B cell (primary cell): ENCODE results near the gene IPCEF1. TPM values are rescaled to one million over a fixed set of nuclear protein-coding genes. Genes with fewer than 3 reads are reported as not detected.

Experiments used
- ATAC-seq: fragments of 200-7000 bp; cut with Tn5 transposase; one replicate; pipeline ENCODE4 v1.10.0; 2021; ENCODE audit warnings: low read depth, mild to moderate bottlenecking, moderate number of reproducible peaks, moderate library complexity
- CTCF ChIA-PET: fragments of 350-600 bp; sonication (Branson Sonifier 250); formaldehyde crosslinking; loops from one replicate; lab custom pipeline; 2021; ENCODE audit warnings: antibody characterized with exemption, inconsistent platforms; lab: Charles Lee
- POLR2A ChIA-PET: fragments of 350-600 bp; sonication (Branson Sonifier 250); formaldehyde crosslinking; loops from one replicate; lab custom pipeline; 2021; ENCODE audit warnings: antibody characterized with exemption; lab: Charles Lee
- DNase-seq: peaks from one replicate; pipeline ENCODE4 v3.0.0; 2013
- H2AFZ ChIP-seq: 2 replicates; pipeline ENCODE4 v1.6.1; 2012; ENCODE audit warnings: mild to moderate bottlenecking, low read depth, low read length; ENCODE audit not compliant: insufficient read depth, poor library complexity, severe bottlenecking
- H3K27ac ChIP-seq, 2 donors: 1 replicate in 1 of 2; 2 replicates in 1 of 2; pipeline ENCODE4 v1.5.1; 2012 to 2013; ENCODE audit warnings: low read length in 2 of 2, mild to moderate bottlenecking in 2 of 2, moderate library complexity in 1 of 2
- H3K27me3 ChIP-seq, 4 experiments: fragments of 200-600 bp in 1 of 4; sonication (generic) in 1 of 4; replicated peaks in 1 of 4; 1 replicate in 2 of 4; 2 replicates in 2 of 4; pipeline versions ENCODE4 v1.6.1 to v1.7.0; 2013 to 2016; ENCODE audit warnings: low read length in 3 of 4, mild to moderate bottlenecking in 2 of 4, mixed read lengths in 1 of 4, moderate library complexity in 1 of 4; ENCODE audit not compliant: insufficient read depth in 4 of 4, control insufficient read depth in 3 of 4; ENCODE audit errors: control extremely low read depth in 1 of 4
- H3K36me3 ChIP-seq, 2 experiments: replicated peaks in 1 of 2; 1 replicate in 1 of 2; 2 replicates in 1 of 2; pipeline versions ENCODE4 v1.6.1 to v1.7.1; 2013; ENCODE audit warnings: low read length in 1 of 2; ENCODE audit not compliant: insufficient read depth in 2 of 2, control insufficient read depth in 1 of 2; ENCODE audit errors: control extremely low read depth in 1 of 2, extremely low read depth in 1 of 2
- H3K4me1 ChIP-seq, 2 donors: fragments of 200-600 bp in 1 of 2; sonication (generic) in 1 of 2; 1 replicate in 1 of 2; 2 replicates in 1 of 2; pipeline versions ENCODE4 v1.5.1 to v1.6.1; 2013 to 2017; ENCODE audit warnings: low read length in 2 of 2; ENCODE audit not compliant: control insufficient read depth in 2 of 2, insufficient read depth in 2 of 2
- H3K4me2 ChIP-seq: replicated peaks from 2 replicates; pipeline ENCODE3; 2012; ENCODE audit warnings: mild to moderate bottlenecking, low read depth, low read length; ENCODE audit not compliant: poor library complexity, severe bottlenecking
- H3K4me3 ChIP-seq, 5 experiments: fragments of 200-600 bp in 1 of 5; sonication (generic) in 1 of 5; 1 replicate in 3 of 5; 2 replicates in 2 of 5; pipeline versions ENCODE4 v1.5.1 to v1.7.0; 2011 to 2016; ENCODE audit warnings: low read length in 4 of 5, mild to moderate bottlenecking in 4 of 5, low read depth in 2 of 5, control low read depth in 1 of 5, moderate library complexity in 1 of 5; ENCODE audit not compliant: insufficient read depth in 1 of 5; ENCODE audit errors: control extremely low read depth in 1 of 5, extremely low read depth in 1 of 5
- H3K79me2 ChIP-seq: fragments of 200-600 bp; sonication (generic); one replicate; pipeline ENCODE4 v1.6.0; 2016; ENCODE audit warnings: low read length; ENCODE audit not compliant: control insufficient read depth, insufficient read depth
- H3K9ac ChIP-seq: fragments of 200-600 bp; sonication (generic); 2 replicates; pipeline ENCODE4 v1.6.1; 2017; ENCODE audit warnings: mild to moderate bottlenecking, low read length, moderate library complexity
- H3K9me3 ChIP-seq, 3 donors: one replicate each; pipeline versions ENCODE4 v1.6.1 to v1.7.1; 2013; ENCODE audit warnings: low read length in 2 of 3; ENCODE audit not compliant: control insufficient read depth in 2 of 3, insufficient read depth in 1 of 3; ENCODE audit errors: control extremely low read depth in 1 of 3
- H4K20me1 ChIP-seq: 2 replicates; pipeline ENCODE4 v1.6.0; 2012; ENCODE audit warnings: mild to moderate bottlenecking, low read length; ENCODE audit not compliant: insufficient read depth, control insufficient read depth, poor library complexity, severe bottlenecking
- H3K27ac Mint-ChIP-seq: one replicate; pipeline ENCODE4 v1.8.0; 2021; ENCODE audit warnings: mixed read lengths
- H3K27me3 Mint-ChIP-seq: one replicate; pipeline ENCODE4 v1.8.0; 2021; ENCODE audit warnings: mixed read lengths
- H3K4me1 Mint-ChIP-seq: one replicate; pipeline ENCODE4 v1.8.0; 2021; ENCODE audit warnings: mixed read lengths
- H3K4me3 Mint-ChIP-seq: one replicate; pipeline ENCODE4 v1.8.0; 2021; ENCODE audit warnings: mixed read lengths
- H3K9me3 Mint-ChIP-seq: one replicate; pipeline ENCODE4 v1.8.0; 2022; ENCODE audit warnings: mixed read lengths; ENCODE audit not compliant: insufficient read depth
- EZH2 ChIP-seq: IDR thresholded peaks from 2 replicates; pipeline ENCODE4 v1.6.1; 2012; ENCODE audit warnings: borderline replicate concordance, low read depth, mild to moderate bottlenecking, moderate library complexity, low read length; ENCODE audit not compliant: insufficient read depth, poor library complexity, severe bottlenecking
- WGBS: methylation state at CpG from one replicate; pipeline ENCODE4 v1.1.5; 2013; ENCODE audit warnings: missing lambda C conversion rate; ENCODE audit not compliant: insufficient coverage; 5-methylcytosine and 5-hydroxymethylcytosine counted together
- intact Hi-C: fragments of 100-400 bp; cut with micrococcal nuclease; formaldehyde crosslinking; loops from one replicate; pipeline ENCODE4 v1.10.0; 2022
- polyA plus RNA-seq: library from polyadenylated mRNA; depleted of rRNA; stranded (reverse); fragments of >200 nt; gene quantifications from 2 replicates; pipeline ENCODE4 v1.2.3, GENCODE V29; 2012
- total RNA-seq, 2 donors: library from RNA; stranded (reverse); fragments of 120-200 nt in 1 of 2; gene quantifications; 1 replicate in 1 of 2; 2 replicates in 1 of 2; pipeline versions ENCODE4 v1.2.3 to v1.2.4, GENCODE V29; 2013 to 2022
- TF ChIP-seq, protein P1 (sequence below): fragments of 200-600 bp; IDR thresholded peaks from one replicate; pipeline ENCODE4 v1.8.0; 2022; ENCODE audit warnings: antibody characterized with exemption, mild to moderate bottlenecking

The IPCEF1 gene
- total and polyA plus RNA-seq, 2 donors (not counting 1 experiment from before 2014, with no cell fraction given), result 0.22 to 0.94 TPM

DNA sequence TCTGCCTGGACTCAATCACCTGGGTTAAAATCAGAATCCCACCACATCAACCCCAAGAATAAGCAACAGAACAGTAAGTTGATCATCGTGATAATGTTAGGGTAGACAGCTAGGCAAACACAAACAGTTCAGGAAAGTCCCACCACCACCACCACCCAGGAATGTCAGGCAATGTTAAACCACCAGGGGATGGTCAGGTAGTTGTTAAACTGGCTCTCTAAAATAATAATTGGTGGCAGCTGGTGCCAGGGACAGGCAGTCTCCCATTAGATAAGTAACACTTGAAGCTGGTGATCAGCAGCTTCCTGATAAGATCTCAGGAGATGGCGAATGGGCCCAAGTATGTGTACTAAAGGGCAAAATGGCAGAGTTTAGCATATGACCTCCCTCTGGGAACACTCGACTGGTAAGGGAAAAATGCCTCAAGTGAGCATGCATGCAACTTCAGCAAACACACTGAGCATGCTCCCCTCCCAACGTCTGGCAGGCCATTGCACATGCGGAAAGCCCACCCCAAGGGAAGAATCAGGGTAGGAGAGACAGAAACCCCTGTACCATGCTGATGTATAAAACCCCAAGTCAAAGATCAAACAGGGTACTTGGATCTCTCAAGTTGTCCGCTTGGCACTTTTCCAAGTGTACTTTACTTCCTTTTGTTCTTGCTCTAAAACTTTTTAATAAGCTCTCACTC, 66.6 kb downstream of the IPCEF1 start:
- WGBS, result 100% methylated on average over 4 of the region's 6 CpGs
- H4K20me1 ChIP-seq, result no peaks in the 10 kb centered on the region
- no peaks in the 10 kb centered on the region for H3K27me3 ChIP-seq
- H3K27me3 Mint-ChIP-seq, result no peaks in the 10 kb centered on the region
- DNase-seq, result no peak
- no peaks in the 10 kb centered on the region for H3K9me3 ChIP-seq
- no peaks in the 10 kb centered on the region for H3K4me1 Mint-ChIP-seq
- H3K9me3 Mint-ChIP-seq, result no peaks in the 10 kb centered on the region
- CTCF ChIA-PET, result no interaction called here
- no peak for ATAC-seq
- no peak overlapping the region for H3K4me2 ChIP-seq
- no peaks in the 10 kb centered on the region for H3K79me2 ChIP-seq
- intact Hi-C loops, result no loop called here
- no peak overlapping the region for H2AFZ ChIP-seq
- no peak overlapping the region for H3K4me3 ChIP-seq
- H3K27ac Mint-ChIP-seq, result no peak overlapping the region
- H3K27ac ChIP-seq, result no peak overlapping the region
- no peaks in the 10 kb centered on the region for H3K4me1 ChIP-seq
- TF ChIP-seq, protein P1, sequence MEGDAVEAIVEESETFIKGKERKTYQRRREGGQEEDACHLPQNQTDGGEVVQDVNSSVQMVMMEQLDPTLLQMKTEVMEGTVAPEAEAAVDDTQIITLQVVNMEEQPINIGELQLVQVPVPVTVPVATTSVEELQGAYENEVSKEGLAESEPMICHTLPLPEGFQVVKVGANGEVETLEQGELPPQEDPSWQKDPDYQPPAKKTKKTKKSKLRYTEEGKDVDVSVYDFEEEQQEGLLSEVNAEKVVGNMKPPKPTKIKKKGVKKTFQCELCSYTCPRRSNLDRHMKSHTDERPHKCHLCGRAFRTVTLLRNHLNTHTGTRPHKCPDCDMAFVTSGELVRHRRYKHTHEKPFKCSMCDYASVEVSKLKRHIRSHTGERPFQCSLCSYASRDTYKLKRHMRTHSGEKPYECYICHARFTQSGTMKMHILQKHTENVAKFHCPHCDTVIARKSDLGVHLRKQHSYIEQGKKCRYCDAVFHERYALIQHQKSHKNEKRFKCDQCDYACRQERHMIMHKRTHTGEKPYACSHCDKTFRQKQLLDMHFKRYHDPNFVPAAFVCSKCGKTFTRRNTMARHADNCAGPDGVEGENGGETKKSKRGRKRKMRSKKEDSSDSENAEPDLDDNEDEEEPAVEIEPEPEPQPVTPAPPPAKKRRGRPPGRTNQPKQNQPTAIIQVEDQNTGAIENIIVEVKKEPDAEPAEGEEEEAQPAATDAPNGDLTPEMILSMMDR, result no peak
- no peak for TF ChIP-seq EZH2
- H3K9ac ChIP-seq, result no peak overlapping the region
- POLR2A ChIA-PET, result no interaction called here
- H3K4me3 Mint-ChIP-seq, result no peak overlapping the region
- H3K36me3 ChIP-seq, result no peaks in the 10 kb centered on the region

DNA sequence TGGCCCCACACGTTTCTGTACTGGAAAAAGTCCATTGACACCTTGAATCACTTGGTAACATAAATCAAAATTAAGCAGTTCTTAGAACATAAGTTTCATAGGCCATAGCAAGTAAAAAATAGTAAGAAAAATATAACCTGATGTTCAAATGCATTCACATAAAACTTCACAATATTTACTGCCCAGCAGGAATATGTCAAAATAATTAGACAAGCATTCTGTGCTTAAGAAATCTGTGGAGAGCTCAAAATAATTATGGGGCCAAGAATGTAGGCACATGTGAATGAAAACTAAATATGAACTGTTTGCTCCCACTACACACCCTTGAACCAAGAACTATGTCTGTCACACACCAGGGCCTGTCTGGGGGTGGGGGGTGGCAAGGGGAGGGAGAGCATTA, 70.8 kb downstream of the IPCEF1 start:
- no peak overlapping the region for H3K9ac ChIP-seq
- TF ChIP-seq, protein P1, result no peak
- TF ChIP-seq EZH2, result no peak
- ChIA-PET POLR2A (no interaction called here), CTCF (no interaction called here)
- WGBS, result 100% methylated on average over 1 of the region's 1 CpG
- no peak overlapping the region for H3K4me3 ChIP-seq
- no peak overlapping the region for H3K27ac ChIP-seq
- ATAC-seq, result no peak
- Mint-ChIP-seq H3K27ac (no peak overlapping the region), H3K4me3 (no peak overlapping the region), H3K4me1 (no peaks in the 10 kb centered on the region), H3K27me3 (no peaks in the 10 kb centered on the region), H3K9me3 (no peaks in the 10 kb centered on the region)
- no peaks in the 10 kb centered on the region for H3K27me3 ChIP-seq
- H3K36me3 ChIP-seq, result no peaks in the 10 kb centered on the region
- H3K4me1 ChIP-seq, result no peaks in the 10 kb centered on the region
- no peak overlapping the region for H2AFZ ChIP-seq
- no peak overlapping the region for H3K4me2 ChIP-seq
- no peaks in the 10 kb centered on the region for H4K20me1 ChIP-seq
- H3K79me2 ChIP-seq, result no peaks in the 10 kb centered on the region
- no peak for DNase-seq
- intact Hi-C loops, result no loop called here
- H3K9me3 ChIP-seq, result no peaks in the 10 kb centered on the region
